GM23248 (cell line): Measurements from ENCODE around the gene CSN1S1.

Experiments
- EZH2 ChIP-seq: fragments of 200-600 bp; sonication (generic); IDR thresholded peaks from 2 replicates; pipeline ENCODE4 v1.6.1; 2018; ENCODE audit warnings: antibody characterized with exemption, mild to moderate bottlenecking; ENCODE audit not compliant: insufficient read depth, poor library complexity, severe bottlenecking
- EZH2phosphoT487 ChIP-seq: fragments of 200-600 bp; sonication (generic); IDR thresholded peaks from 2 replicates; pipeline ENCODE4 v1.6.1; 2018; ENCODE audit warnings: antibody characterized with exemption, moderate library complexity, mild to moderate bottlenecking, low read depth; ENCODE audit not compliant: insufficient read depth

DNA sequence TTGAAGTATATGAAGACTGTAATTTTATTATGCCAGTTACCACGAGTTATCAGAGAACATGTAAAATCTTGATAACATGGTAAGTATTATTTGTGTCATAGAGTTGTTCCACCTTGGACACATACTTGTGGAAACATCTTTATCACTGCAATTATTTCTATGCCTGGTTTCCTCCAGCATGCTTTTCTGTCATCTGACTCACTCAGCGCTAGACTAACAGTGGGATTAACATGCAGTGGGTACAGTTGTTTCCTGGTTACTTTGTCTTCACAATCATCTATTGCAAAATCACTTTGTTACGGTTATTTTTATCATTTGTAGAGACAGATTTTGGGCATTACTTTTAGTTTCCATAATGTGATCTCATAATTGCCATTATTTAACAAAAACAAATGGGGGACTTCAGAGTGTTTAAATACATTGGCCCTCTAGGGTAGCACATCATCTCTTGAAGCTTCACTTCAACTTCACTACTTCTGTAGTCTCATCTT, 64.7 kb downstream of the CSN1S1 start, which contains the start of gene STATH:
- TF ChIP-seq EZH2phosphoT487 (no peak), EZH2 (no peak)
